Gastroesophageal sphincter (tissue), 3 donors: ENCODE results near the gene ZBED4.

ENCODE experiments used
- EP300 ChIP-seq: sonication (generic); formaldehyde crosslinking; IDR thresholded peaks from one replicate; pipeline ENCODE4 v1.6.1; 2017; ENCODE audit warnings: antibody characterized with exemption, mild to moderate bottlenecking
- POLR2A ChIP-seq, 2 donors: fragments of 450-650 bp; IDR thresholded peaks; one replicate each; pipeline ENCODE4 v1.6.1; 2017; ENCODE audit warnings: antibody characterized with exemption in 2 of 2, mild to moderate bottlenecking in 2 of 2, moderate library complexity in 1 of 2
- TF ChIP-seq, protein P1 (sequence below), 4 experiments: fragments of 200-600 bp in 2 of 4; fragments of 450-650 bp in 2 of 4; sonication (generic) in 1 of 4; IDR thresholded peaks; one replicate each; pipeline ENCODE4 v1.5.1; 2017 to 2019; ENCODE audit warnings: antibody characterized with exemption in 4 of 4, mild to moderate bottlenecking in 2 of 4, moderate library complexity in 2 of 4

DNA sequence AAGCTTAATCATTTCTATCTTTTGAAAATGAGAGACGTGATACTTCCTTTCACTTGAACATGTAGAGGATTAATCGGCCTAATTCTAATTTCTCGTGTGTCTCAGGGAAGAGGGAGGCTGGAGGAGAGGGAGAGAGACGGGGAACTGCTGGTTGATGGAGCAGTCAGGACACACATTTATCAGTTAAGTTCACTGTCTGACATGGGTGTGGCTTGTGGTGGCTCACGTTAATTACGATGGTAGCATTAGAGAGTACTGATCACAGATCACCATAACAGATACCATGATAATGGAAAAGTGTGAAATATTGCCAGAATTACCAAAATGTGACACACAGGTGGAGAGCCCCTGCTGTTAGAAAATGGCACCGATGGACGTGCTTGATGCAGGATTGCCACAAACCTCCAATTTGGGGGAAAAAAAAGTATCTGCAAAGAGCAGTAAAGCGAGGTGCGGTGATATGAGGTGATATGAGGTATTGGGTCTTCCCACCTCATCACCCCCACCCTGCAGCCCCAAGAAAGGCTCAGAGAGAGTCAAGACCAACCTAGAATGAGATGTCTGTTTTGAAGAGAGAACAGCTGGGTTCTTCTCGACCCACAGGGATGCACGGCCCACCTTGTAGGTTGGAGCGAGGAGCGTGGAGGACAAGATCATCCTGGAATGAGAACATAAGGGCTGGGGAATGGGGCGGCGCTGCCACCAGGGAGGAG is 19.7 kb downstream of the ZBED4 start:
- TF ChIP-seq, protein P1, sequence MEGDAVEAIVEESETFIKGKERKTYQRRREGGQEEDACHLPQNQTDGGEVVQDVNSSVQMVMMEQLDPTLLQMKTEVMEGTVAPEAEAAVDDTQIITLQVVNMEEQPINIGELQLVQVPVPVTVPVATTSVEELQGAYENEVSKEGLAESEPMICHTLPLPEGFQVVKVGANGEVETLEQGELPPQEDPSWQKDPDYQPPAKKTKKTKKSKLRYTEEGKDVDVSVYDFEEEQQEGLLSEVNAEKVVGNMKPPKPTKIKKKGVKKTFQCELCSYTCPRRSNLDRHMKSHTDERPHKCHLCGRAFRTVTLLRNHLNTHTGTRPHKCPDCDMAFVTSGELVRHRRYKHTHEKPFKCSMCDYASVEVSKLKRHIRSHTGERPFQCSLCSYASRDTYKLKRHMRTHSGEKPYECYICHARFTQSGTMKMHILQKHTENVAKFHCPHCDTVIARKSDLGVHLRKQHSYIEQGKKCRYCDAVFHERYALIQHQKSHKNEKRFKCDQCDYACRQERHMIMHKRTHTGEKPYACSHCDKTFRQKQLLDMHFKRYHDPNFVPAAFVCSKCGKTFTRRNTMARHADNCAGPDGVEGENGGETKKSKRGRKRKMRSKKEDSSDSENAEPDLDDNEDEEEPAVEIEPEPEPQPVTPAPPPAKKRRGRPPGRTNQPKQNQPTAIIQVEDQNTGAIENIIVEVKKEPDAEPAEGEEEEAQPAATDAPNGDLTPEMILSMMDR (IDR thresholded peaks at IDR 0.05), result no peak
- TF ChIP-seq EP300, result no peak
- TF ChIP-seq POLR2A (IDR thresholded peaks at IDR 0.05), result no peak
